GM19240 (cell line): ENCODE results near the gene FRMPD2.
"Not testable (repeated sequence)": the region's sequence is repeated elsewhere in the genome, so short reads cannot be mapped to it uniquely, and the experiment has no call there.

Experiments
- DNase-seq: peaks from one replicate; pipeline ENCODE4 v3.0.0; 2011; ENCODE audit warnings: low spot score; ENCODE audit not compliant: insufficient read length

Gene FRMPD2

GRCh38 chr10:48139953-48140850, 134.3 kb downstream of the FRMPD2 start:
- DNase-seq: not testable (repeated sequence)

GRCh38 chr10:48128954-48129353, 145.5 kb downstream of the FRMPD2 start:
- not testable (repeated sequence) for DNase-seq

GRCh38 chr10:48126251-48126650, 148.2 kb downstream of the FRMPD2 start:
- DNase-seq: not testable (repeated sequence)

- DNase-seq: not testable (repeated sequence)
Observed at GRCh38 chr10:48125631-48126030, 148.9 kb downstream of the FRMPD2 start.

GRCh38 chr10:48122618-48123017, 151.9 kb downstream of the FRMPD2 start:
- not testable (repeated sequence) for DNase-seq

- not testable (repeated sequence) for DNase-seq
Observed at GRCh38 chr10:48110277-48110676, 164.2 kb downstream of the FRMPD2 start.
